Panc1 (cell line): ENCODE data around the gene RIN1. TPM values are rescaled to one million over a fixed set of nuclear protein-coding genes. Genes with fewer than 3 reads are reported as not detected.

Experiments used
- ATAC-seq: fragments of 200-7000 bp; cut with Tn5 transposase; 2 replicates; pipeline ENCODE4 v1.9.1; 2020; ENCODE audit warnings: mild to moderate bottlenecking, moderate library complexity
- BruUV-seq: library from RNA; stranded (reverse); fragments of 400-500 nt; replicated peaks from 2 replicates; lab custom pipeline; 2021; lab: Mats Ljungman, UMichigan
- CTCF ChIA-PET: fragments of 300-600 bp; sonication (Branson Sonifier 250); formaldehyde crosslinking; loops from one replicate; lab custom pipeline; 2022; ENCODE audit warnings: antibody characterized with exemption; lab: Charles Lee
- POLR2A ChIA-PET: fragments of 300-600 bp; sonication (Branson Sonifier 250); formaldehyde crosslinking; loops from one replicate; lab custom pipeline; 2022; ENCODE audit warnings: antibody characterized with exemption; lab: Charles Lee
- DNase-seq: peaks from one replicate; pipeline ENCODE4 v3.0.0-alpha.2; 2010; ENCODE audit warnings: low read depth, low spot score
- H3K27ac ChIP-seq: 2 replicates; pipeline ENCODE4 v1.5.1; 2011; ENCODE audit warnings: mild to moderate bottlenecking, low read length, inconsistent platforms
- H3K27me3 ChIP-seq: fragments of 200-500 bp; sonication (Bioruptor generic); 2 replicates; pipeline ENCODE4 v1.6.0; 2014; ENCODE audit warnings: low read length, inconsistent platforms; ENCODE audit not compliant: control insufficient read depth, insufficient read depth
- H3K36me3 ChIP-seq: fragments of 200-500 bp; sonication (Bioruptor generic); 2 replicates; pipeline ENCODE4 v1.5.1; 2014; ENCODE audit warnings: inconsistent platforms, mild to moderate bottlenecking, low read length, moderate library complexity; ENCODE audit not compliant: control insufficient read depth, insufficient read depth
- H3K4me1 ChIP-seq: 2 replicates; pipeline ENCODE4 v1.5.1; 2011; ENCODE audit warnings: inconsistent platforms, mild to moderate bottlenecking, low read length, moderate library complexity; ENCODE audit not compliant: control insufficient read depth, insufficient read depth
- H3K4me3 ChIP-seq, 2 experiments: 2 replicates each; pipeline ENCODE4 v1.5.1; 2011 to 2012; ENCODE audit warnings: low read depth in 2 of 2, low read length in 2 of 2, mild to moderate bottlenecking in 2 of 2, inconsistent platforms in 1 of 2, moderate library complexity in 1 of 2
- H3K9me3 ChIP-seq: fragments of 200-500 bp; sonication (Bioruptor generic); 2 replicates; pipeline ENCODE4 v1.5.1; 2014; ENCODE audit warnings: low read depth, mild to moderate bottlenecking, inconsistent platforms, low read length, moderate library complexity; ENCODE audit not compliant: control insufficient read depth, insufficient read depth
- CTCF ChIP-seq: fragments of 450-650 bp; IDR thresholded peaks from 2 replicates; pipeline ENCODE4 v1.5.1; 2017; ENCODE audit warnings: mild to moderate bottlenecking
- POLR2AphosphoS5 ChIP-seq: IDR thresholded peaks from 2 replicates; pipeline ENCODE4 v1.6.1; 2012; ENCODE audit warnings: mild to moderate bottlenecking, low read depth, low read length, moderate library complexity
- SIN3A ChIP-seq: IDR thresholded peaks from 2 replicates; pipeline ENCODE4 v1.6.1; 2012; ENCODE audit warnings: low read depth, mild to moderate bottlenecking, low read length, moderate library complexity, borderline replicate concordance; ENCODE audit not compliant: insufficient read depth
- TCF7L2 ChIP-seq: IDR thresholded peaks from 2 replicates; pipeline ENCODE4 v1.6.1; 2011; ENCODE audit warnings: mild to moderate bottlenecking, low read depth, low read length, inconsistent platforms
- in situ Hi-C: cut with HindIII; loops from 2 replicates; pipeline ENCODE4 v1.10.0; 2016; ENCODE audit warnings: low sequenced_read_pairs, low pct_unique_long_range_greater_than_20kb
- intact Hi-C: fragments of 100-400 bp; cut with micrococcal nuclease; formaldehyde crosslinking; loops from one replicate; pipeline ENCODE4 v1.10.0; 2022; ENCODE audit not compliant: unreplicated experiment
- total RNA-seq: library from RNA; stranded (reverse); gene quantifications from one replicate; pipeline ENCODE4 v1.2.1, GENCODE V29; 2021; ENCODE audit not compliant: unreplicated experiment
- TF ChIP-seq, protein P1 (sequence below), 2 experiments: IDR thresholded peaks; 2 replicates each; pipeline ENCODE4 v1.6.1; 2011 to 2012; ENCODE audit warnings: low read depth in 2 of 2, control low read depth in 1 of 2, low read length in 1 of 2, mild to moderate bottlenecking in 1 of 2, moderate library complexity in 1 of 2; ENCODE audit not compliant: insufficient read depth in 1 of 2

Gene RIN1
- total RNA-seq, 1 experiment from 2014 or later = 21.7 TPM

GRCh38 chr11:66369073-66369894 lies 33.0 kb upstream of the RIN1 start:
- intact Hi-C loops (no loop called here), in situ Hi-C loops (no loop called here)
- H3K4me1 ChIP-seq = peaks cover 19% of the 10 kb centered on the region
- no TSS peak for BruUV-seq
- H3K9me3 ChIP-seq = no peaks in the 10 kb centered on the region
- ATAC-seq (no peak), DNase-seq (no peak)
- ChIA-PET CTCF (no interaction called here), POLR2A (no interaction called here)
- no peak overlapping the region for H3K4me3 ChIP-seq
- no peaks in the 10 kb centered on the region for H3K27me3 ChIP-seq
- TF ChIP-seq TCF7L2 (no peak), POLR2AphosphoS5 (no peak), SIN3A (no peak)
- H3K27ac ChIP-seq = no peak overlapping the region
- H3K36me3 ChIP-seq = no peaks in the 10 kb centered on the region

- Histone ChIP-seq H3K36me3 (no peaks in the 10 kb centered on the region), H3K27me3 (no peaks in the 10 kb centered on the region), H3K9me3 (no peaks in the 10 kb centered on the region), H3K4me3 (no peak overlapping the region), H3K4me1 (peaks cover 19% of the 10 kb centered on the region), H3K27ac (no peak overlapping the region)
- BruUV-seq = no TSS peak
- TF ChIP-seq, protein P1, sequence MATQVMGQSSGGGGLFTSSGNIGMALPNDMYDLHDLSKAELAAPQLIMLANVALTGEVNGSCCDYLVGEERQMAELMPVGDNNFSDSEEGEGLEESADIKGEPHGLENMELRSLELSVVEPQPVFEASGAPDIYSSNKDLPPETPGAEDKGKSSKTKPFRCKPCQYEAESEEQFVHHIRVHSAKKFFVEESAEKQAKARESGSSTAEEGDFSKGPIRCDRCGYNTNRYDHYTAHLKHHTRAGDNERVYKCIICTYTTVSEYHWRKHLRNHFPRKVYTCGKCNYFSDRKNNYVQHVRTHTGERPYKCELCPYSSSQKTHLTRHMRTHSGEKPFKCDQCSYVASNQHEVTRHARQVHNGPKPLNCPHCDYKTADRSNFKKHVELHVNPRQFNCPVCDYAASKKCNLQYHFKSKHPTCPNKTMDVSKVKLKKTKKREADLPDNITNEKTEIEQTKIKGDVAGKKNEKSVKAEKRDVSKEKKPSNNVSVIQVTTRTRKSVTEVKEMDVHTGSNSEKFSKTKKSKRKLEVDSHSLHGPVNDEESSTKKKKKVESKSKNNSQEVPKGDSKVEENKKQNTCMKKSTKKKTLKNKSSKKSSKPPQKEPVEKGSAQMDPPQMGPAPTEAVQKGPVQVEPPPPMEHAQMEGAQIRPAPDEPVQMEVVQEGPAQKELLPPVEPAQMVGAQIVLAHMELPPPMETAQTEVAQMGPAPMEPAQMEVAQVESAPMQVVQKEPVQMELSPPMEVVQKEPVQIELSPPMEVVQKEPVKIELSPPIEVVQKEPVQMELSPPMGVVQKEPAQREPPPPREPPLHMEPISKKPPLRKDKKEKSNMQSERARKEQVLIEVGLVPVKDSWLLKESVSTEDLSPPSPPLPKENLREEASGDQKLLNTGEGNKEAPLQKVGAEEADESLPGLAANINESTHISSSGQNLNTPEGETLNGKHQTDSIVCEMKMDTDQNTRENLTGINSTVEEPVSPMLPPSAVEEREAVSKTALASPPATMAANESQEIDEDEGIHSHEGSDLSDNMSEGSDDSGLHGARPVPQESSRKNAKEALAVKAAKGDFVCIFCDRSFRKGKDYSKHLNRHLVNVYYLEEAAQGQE (IDR thresholded peaks at IDR 0.05; ENCODE audit: insufficient read depth in 1 of 2, low read depth in 2 of 2, low read length in 1 of 2) = no peak
- no peak for TF ChIP-seq POLR2AphosphoS5
- no peak for TF ChIP-seq TCF7L2
- TF ChIP-seq CTCF = no peak
- TF ChIP-seq SIN3A = no peak
- intact Hi-C loops (no loop called here), in situ Hi-C loops (no loop called here)
- DNase-seq (no peak), ATAC-seq (no peak)
- POLR2A ChIA-PET = no interaction called here
- CTCF ChIA-PET = no interaction called here
Observed at GRCh38 chr11:66368484-66368883, 32.2 kb upstream of the RIN1 start.
